HG03108 (cell line): ENCODE data around the gene ZMYND8.
"Not testable (repeated sequence)": the region's sequence is repeated elsewhere in the genome, so short reads cannot be mapped to it uniquely, and the experiment has no call there.

Experiments
- ATAC-seq: cut with Tn5 transposase; IDR thresholded peaks from one replicate; pipeline ENCODE4 v1.9.1; 2021; ENCODE audit warnings: moderate library complexity; ENCODE audit not compliant: unreplicated experiment

Gene ZMYND8

DNA sequence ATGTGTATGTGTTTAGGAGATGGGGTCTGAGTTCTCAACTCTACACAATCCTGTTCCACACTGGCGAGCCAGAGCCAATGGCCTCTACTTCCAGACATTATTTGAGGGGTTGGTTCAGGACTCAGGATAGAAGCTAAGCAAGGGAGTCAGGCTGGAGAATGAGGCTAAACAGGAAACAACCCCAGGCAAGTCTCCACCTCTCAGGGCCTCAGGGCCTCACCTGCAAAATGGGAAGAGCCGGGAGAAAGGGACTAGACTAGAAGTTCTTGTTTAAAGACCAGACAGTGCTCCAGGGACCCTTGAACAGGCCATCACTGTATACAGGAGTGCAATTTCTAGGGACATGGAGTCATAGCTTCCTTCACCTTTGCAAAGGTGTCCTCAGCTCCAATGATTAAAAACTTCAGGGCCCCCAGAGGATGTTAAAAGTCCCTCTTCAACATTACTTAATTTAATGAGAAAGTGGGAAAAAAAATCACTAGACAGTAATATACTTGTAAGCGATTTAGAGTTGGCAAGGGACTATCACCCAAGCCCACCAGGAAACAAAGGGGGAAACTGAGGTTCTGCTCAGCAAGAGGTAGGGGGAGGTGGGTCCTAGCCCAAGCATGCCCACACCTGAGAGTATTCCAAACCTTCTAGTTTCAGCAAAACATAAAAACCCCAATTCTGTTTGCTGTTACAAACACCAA is 41.7 kb downstream of the ZMYND8 start:
- ATAC-seq = no peak

DNA sequence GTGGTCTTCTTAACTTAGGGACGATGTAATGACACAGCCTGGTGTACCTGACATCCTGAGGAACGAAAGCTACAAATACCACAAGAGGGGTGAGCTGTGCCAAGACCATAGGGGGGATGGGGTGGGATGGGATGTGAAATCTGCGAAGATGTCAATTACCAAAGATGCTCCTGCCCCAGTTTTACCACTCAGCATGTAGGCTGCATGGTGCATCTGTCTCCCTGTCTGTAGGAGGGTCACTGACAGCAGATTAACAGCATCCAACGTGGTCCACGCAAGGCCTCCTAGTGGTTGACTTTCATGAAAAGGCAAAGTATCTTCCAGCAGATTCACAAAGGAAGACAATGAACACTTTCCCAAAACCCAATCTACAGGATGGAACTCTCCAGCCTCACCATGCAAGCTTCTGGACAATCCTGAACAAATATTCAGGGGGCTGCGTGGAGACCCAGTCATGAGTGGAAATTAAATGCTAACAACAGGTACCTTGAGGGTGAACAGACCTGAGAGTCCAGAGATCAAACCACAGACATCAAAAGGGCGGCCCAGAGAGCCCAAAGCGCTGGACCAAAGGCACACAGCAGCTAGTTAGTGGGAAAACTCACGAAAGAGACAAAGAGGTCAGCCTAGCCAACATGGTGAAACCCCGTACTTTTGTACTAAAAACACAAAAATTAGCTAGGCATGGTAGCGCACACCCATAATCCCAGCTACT is 44.4 kb downstream of the ZMYND8 start:
- no peak for ATAC-seq

DNA sequence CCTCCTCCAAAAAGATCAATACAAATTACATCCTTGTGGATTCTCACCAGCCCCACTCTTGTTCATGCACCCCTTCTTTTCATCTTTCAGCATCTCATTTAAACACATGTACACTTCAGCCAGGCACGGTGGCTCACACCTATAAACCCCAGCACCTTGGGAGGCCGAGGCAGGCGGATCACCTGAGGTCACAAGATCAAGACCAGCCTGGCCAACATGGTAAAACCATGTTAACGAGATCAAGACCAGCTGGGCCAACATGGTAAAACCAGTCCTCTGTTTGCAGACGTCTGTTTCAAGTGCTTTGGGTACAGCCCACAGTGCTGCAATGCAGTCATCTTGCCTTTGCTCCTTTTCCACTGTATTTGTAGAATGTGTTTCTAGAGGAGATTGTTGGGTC is 45.3 kb downstream of the ZMYND8 start:
- no peak for ATAC-seq

DNA sequence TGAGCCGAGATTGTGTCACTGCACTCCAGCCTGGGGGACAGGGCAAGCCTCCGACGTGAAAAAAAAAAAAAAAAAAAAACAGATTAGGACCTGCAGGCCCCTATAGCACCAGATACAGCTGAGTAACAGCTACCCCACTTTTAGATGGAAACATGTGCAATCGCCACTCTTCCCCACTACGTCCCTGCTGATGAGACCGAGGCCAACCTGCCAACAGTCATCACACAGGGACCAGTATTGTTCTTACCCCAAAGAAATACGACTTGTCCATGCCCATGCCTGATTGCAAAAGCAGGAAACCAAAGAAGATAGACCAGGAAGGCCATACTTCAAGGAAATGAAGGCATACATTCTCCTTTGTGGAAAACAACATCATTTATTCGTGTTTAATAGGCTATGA is 45.8 kb downstream of the ZMYND8 start:
- ATAC-seq = no peak

DNA sequence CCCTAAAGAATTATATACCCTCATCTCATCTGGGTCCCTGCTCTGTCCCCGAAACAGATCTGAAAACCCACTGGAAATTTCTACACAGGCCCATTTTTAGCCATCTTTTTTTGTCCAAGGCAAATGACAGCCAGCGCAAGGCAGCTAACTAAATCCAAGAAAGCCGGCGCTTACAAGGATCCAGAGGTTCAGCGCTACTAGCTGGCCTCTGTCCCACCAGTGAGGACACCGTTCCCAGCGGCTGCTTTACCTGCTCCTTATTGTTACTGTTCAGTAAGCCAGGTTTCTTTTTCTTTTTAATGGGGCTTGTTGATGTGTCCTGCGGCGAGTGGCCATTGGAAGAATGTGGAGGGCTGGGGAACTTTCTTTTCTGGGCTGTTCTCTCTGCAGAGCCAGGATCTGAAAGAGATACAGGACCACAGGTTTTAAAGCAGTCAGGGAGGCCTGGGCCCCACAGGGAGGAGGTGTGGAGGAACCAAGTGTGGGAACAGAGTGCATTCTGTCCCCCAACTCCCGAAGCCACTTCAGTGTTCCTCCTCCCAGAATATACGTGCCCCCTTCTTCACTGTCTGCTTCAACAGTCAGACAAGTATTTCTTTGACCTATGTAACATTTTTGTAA is 46.6 kb downstream of the ZMYND8 start:
- ATAC-seq = no peak

DNA sequence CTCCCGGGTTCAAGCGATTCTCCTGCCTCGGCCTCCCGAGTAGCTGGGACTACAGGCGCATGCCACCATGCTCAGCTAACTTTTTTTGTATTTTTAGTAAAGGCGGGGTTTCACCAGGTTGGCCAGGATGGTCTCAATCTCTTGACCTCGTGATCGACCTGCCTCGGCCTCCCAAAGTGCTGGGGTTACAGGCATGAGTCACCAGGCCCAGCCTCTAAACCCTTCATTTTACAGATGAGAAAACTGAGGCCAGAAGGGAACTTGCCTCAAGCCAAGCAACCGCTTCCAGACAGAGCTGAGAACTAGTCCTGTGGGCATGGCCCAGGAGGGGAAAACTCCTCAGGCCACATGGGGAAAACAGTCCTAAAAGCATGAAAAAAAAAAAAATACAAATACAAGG is 47.1 kb downstream of the ZMYND8 start:
- ATAC-seq = no peak

DNA sequence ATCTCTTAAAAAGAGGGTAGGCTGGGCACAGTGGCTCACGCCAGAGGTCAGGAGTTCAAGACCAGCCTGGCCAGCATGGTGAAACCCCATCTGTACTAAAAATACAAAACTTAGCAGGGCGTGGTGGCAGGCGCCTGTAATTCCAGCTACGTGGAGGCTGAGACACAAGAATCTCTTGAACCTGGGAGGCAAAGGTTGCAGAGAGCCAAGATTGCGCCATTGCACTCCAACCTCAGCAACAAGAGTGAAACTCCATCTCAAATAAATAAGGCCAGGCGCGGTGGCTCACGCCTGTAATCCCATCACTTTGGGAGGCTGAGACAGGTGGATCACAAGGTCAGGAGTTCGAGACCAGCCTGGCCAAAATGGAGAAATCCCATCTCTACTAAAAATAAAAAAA is 48.9 kb downstream of the ZMYND8 start:
- ATAC-seq = not testable (repeated sequence)

DNA sequence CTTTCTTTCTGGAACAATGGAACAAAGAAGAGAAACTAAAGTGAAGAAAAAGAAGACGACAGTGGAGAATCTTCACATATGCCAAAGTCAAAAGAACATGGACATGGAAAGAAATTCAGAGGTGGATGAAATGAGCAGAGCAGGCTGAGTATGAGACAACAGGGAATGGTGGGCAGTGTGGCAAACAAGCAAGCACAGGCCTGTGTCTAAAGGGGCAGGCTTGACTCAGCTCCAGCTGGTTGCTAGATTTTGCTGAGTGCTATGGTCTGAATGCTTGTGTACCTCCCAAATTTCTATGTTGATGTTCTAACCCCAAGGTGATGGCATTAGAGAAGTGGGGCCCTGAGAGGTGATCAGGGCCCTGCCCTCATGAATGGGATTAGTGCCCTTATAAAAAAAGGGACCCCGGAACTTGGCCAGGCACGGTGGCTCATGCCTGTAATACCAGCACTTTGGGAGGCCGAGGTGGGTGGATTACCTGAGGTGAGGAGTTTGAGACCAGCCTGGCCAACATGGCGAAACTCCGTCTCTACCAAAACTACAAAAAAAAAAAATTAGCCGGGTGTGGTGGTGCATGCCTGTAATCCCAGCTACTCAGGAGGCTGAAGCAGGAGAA is 49.6 kb downstream of the ZMYND8 start:
- no peak for ATAC-seq

DNA sequence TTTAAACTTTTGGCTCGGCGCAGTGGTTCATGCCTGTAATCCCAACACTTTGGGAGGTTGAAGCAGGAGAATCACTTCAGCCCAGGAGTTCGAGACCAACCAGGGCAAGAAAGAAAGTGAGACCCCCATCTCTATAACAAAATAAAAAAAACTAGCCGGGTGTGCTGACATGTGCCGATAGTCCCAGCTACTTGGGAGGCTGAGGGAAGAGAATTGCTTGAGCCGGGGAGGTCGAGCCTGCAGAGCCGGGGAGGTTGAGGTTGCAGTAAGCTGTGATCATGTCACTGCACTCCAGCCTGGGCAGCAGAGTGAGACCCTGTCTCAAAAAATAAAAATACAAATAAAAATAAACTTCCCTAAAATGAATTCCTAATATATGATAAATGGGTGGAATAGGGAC is 50.4 kb downstream of the ZMYND8 start:
- ATAC-seq = no peak

DNA sequence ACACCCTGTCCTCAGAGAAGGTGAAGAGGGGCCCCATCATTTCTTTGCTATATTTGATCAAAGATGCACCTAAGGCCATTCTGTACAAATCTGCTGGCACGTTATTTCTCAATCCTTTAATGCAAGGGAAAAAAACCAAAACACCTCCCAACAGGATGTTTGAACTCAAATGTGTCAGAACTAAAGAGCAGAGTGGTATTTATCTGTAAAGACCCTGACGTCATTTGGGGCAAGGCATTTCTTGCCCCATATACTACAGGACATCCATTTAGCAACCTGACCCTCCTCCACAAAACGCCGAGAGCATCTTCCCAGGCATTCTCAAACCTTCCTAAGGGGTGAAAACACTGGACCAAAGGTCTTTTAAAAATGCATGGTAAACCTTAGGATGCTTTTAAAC is 50.8 kb downstream of the ZMYND8 start:
- no peak for ATAC-seq

DNA sequence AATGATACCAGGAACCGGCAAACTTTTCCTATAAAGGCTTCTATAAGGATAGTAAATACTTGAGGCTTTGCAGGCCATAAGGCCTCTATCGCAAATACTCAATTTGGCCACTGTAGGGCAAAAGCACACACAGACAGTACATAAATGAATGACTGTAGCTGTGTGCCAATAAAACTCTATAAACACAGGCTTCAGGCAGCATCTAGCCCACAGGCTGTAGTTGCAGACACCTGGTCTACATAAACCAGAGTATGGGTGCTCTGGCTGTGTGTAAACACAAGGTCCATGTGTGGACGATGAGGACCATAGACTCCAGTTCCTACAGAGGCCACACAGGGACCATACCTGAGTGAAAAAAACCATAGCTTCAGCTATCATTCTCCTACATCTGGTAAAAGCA is 52.2 kb downstream of the ZMYND8 start:
- no peak for ATAC-seq

DNA sequence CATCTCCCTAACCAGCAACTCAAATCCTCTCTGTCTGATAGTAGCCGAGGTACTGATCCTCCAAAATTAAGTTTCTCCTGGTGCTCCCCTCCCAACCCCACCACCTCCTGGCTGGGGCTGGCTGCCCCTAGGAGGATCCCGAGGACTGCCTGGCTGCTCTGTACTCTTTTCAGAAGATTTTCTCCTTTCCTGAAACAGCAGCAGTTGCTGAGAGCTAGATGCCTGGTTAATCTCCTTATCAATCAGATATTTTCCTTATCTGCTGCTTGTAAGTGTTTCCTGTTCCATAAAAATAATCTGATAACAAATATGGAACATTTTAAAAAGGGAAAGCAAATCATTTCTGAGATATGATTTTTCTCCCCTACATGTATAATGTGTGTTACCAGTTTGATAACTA is 52.8 kb downstream of the ZMYND8 start:
- no peak for ATAC-seq

DNA sequence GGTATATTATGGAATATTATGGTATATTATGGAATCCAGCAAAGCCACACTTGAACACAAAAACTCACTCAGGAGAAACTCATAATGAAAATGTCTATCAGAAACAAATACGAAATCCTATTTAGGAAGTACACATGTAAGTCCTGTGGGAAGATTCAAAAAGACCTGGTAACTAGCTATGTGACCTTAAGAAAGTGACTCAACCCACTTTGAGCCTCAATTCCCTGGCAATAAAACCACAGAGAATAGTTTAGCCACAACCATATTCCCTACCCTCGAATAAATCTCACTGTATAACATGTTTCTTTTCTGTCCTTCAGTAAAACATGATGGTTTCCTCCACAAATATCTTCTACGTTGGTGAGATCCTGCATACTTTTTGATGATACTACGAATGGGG is 56.4 kb downstream of the ZMYND8 start:
- no peak for ATAC-seq

DNA sequence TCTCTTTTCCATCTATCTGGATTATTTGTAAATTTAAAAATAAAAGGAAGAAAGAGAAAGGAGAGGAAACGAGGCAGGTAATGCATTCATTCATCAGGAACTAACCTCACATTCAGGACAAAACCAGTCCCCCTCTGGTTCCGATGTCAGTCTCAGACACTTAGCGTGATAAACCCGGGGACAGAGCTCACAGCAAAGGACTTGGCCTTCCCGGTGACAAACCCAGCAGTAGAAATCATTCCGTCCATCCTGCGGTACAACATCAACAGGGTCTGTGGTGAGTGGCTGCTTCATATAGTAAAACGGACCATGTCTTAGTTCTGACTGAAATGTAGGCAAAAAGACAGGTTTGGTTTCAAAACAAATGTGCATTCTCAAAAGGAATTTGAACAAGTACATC is 57.9 kb downstream of the ZMYND8 start:
- ATAC-seq = no peak

DNA sequence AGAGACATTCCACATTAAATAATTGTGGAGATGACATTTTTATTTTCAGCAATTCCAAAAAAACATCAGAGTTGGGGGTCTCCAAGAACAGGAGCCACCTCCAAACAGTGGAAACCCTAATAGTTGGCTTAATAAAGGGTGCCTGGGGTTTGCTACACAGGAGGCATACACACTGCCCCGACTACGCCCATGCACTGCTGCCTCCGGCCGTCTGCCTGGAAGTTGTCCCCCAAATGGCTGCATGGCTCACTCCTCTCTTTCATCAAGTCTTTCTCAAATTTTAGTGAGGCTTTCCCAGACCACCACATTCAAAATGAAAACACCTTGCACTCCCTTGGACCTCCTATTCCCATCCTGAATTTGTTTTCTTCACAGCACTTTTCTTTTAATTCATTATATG is 58.8 kb downstream of the ZMYND8 start:
- ATAC-seq = no peak

DNA sequence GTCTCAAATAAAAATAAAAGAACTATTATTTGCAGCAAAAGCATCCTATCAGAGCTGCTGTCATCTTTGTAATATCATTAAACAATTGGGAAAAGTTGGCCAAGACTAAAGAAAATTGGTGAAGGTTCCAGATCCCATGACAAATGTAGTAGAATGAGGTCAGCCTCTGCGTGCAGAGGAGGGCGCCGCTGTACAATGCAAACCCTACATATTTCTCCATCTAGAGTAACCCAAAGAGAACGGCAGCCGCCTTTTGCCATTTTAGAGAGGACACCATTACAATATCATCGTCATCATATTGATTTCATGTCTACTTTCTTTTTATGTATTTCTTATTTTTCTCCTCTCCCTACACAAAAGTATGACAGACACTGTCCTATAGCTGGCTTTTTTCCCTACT is 59.5 kb downstream of the ZMYND8 start:
- ATAC-seq = no peak

DNA sequence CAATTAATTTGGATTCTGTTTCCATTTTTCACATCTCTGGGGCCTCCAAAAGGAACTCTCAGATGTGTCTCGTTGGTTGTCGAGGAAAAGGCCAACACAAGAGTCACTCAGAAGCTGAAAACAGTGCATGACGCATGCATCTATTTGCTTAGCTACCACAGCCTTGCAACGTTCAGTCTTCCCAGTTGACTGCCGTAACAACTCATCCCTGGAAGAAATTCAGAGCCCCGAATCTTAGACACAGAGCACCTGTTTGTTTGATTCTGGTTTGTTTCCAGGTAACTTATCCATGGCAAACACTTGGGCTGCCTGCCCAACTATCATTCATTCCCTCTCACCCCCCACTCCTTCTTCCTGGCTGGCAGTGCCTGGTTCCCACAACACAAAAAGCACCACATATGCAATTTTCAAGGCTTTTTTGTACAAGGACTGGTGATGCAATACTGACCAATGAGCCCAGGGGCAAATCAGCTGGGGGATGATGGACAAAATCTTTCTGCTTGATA is 60.5 kb downstream of the ZMYND8 start:
- no peak for ATAC-seq

DNA sequence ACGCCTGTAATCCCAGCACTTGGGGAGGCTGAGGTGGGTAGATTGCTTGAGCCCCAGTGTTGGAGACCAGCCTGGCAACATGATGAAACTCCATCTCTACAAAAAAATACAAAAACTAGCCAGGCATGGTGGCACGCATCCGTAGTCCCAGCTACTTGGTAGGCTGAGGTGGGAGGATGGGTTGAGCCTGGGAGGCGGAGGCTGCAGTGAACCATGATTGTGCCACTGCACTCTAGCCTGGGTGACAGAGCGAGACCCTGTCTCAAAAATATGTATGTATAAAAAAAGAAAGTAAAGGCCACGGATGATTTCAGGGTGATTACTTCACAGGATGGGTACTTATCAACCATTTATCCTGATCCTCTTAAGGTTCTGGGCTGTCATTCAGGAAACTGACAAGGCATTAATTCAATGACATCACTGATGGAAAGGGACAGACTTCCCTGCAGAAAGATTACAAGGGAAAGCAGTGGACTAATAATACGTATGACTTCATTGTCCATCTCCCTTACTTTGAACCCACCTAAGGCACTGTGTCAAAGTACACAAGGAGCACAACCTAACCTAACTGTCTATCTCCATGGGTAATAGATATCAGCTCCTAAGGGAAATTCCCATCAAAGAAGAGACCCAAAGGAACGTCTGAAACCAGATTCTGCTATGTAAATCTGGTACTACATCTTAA is 61.2 kb downstream of the ZMYND8 start:
- no peak for ATAC-seq

DNA sequence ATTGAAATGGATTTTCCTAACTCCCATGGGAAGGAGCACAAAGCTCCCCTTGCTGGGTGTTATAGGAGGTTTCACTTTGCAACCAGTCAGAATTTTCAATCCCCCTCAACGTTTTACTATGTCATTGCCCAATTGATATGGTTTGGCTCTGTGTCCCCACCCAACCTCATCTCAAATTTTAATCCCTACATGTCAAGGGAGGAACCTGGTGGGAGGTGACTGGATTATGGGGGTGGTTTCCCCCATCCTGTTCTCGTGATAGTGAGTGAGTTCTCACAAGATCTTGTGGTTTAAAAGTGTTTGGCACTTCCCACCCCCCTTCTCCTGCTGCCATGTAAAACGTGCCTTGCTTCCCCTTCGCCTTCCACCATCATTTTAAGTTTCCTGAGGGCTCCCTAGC is 62.9 kb downstream of the ZMYND8 start:
- no peak for ATAC-seq

DNA sequence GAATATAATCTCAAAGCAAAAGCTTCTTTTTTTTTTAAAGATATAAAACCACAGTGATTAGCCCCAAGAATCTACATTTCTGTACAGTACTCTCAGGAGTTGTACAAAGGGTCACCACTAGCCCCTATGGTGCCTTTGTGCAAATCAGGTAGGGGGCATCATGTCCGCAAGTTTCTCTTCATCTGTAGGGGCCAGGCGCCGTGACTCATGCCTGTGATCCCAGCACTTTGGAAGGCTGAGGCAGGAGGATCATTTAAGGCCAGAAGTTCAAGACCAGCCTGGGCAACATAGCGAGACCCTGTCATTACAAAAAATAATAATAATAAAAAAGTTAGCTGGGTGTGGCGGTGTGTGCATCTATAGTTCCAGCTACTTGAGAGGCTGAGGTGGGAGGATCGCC is 63.9 kb downstream of the ZMYND8 start:
- no peak for ATAC-seq
